Measurements from ENCODE around the gene FHIT.

The FHIT gene

GRCh38 chr3:60355825-60356224, 895.4 kb downstream of the FHIT start:
- H4K20me1 ChIP-seq, result no peaks in the 10 kb centered on the region
- no peak overlapping the region for H3K4me3 ChIP-seq
- H3K27ac ChIP-seq, result no peak overlapping the region
- H3K4me1 ChIP-seq, result no peaks in the 10 kb centered on the region
- H3K9me3 ChIP-seq, result no peaks in the 10 kb centered on the region
- no peak overlapping the region for H3K4me2 ChIP-seq
- no peak overlapping the region for H3K9ac ChIP-seq
- H3K36me3 ChIP-seq, result no peaks in the 10 kb centered on the region
- TF ChIP-seq Cebpa-rat (IDR thresholded peaks at IDR 0.05), result no peak
- H3K27me3 ChIP-seq, result no peaks in the 10 kb centered on the region

GRCh38 chr3:60351481-60351880, 899.8 kb downstream of the FHIT start:
- H3K4me1 ChIP-seq, result no peaks in the 10 kb centered on the region
- TF ChIP-seq Cebpa-rat (IDR thresholded peaks at IDR 0.05), result no peak
- H3K9ac ChIP-seq, result no peak overlapping the region
- H3K9me3 ChIP-seq, result no peaks in the 10 kb centered on the region
- no peak overlapping the region for H3K27ac ChIP-seq
- no peaks in the 10 kb centered on the region for H3K36me3 ChIP-seq
- no peak overlapping the region for H3K4me2 ChIP-seq
- no peaks in the 10 kb centered on the region for H4K20me1 ChIP-seq
- no peaks in the 10 kb centered on the region for H3K27me3 ChIP-seq
- H3K4me3 ChIP-seq, result no peak overlapping the region

GRCh38 chr3:60344340-60344739, 906.9 kb downstream of the FHIT start:
- Histone ChIP-seq H3K9me3 (no peaks in the 10 kb centered on the region), H4K20me1 (no peaks in the 10 kb centered on the region), H3K27me3 (no peaks in the 10 kb centered on the region), H3K27ac (no peak overlapping the region), H3K4me3 (no peak overlapping the region), H3K4me2 (no peak overlapping the region), H3K9ac (no peak overlapping the region), H3K4me1 (no peaks in the 10 kb centered on the region), H3K36me3 (no peaks in the 10 kb centered on the region)
- no peak for TF ChIP-seq Cebpa-rat (IDR thresholded peaks at IDR 0.05)

- Histone ChIP-seq H3K4me2 (no peak overlapping the region), H3K36me3 (no peaks in the 10 kb centered on the region), H3K27me3 (no peaks in the 10 kb centered on the region), H3K9me3 (no peaks in the 10 kb centered on the region), H4K20me1 (no peaks in the 10 kb centered on the region), H3K27ac (no peak overlapping the region), H3K4me3 (no peak overlapping the region), H3K9ac (no peak overlapping the region), H3K4me1 (no peaks in the 10 kb centered on the region)
- no peak for TF ChIP-seq Cebpa-rat (IDR thresholded peaks at IDR 0.05)
Observed at GRCh38 chr3:60343831-60344230, 907.4 kb downstream of the FHIT start.

- Histone ChIP-seq H4K20me1 (no peaks in the 10 kb centered on the region), H3K27ac (no peak overlapping the region), H3K4me2 (no peak overlapping the region), H3K27me3 (no peaks in the 10 kb centered on the region), H3K9ac (no peak overlapping the region), H3K9me3 (no peaks in the 10 kb centered on the region), H3K36me3 (no peaks in the 10 kb centered on the region), H3K4me3 (no peak overlapping the region), H3K4me1 (peaks cover 10% of the 10 kb centered on the region; the same call in 1 of the 2 replicates)
- no peak for TF ChIP-seq Cebpa-rat (IDR thresholded peaks at IDR 0.05)
Observed at GRCh38 chr3:60339304-60339703, 911.9 kb downstream of the FHIT start.

GRCh38 chr3:60337421-60337820, 913.8 kb downstream of the FHIT start:
- no peak overlapping the region for H3K27ac ChIP-seq
- TF ChIP-seq Cebpa-rat (IDR thresholded peaks at IDR 0.05), result no peak
- H3K4me2 ChIP-seq, result no peak overlapping the region
- H3K4me3 ChIP-seq, result no peak overlapping the region
- peaks cover 29% of the 10 kb centered on the region for H3K4me1 ChIP-seq
- no peaks in the 10 kb centered on the region for H4K20me1 ChIP-seq
- H3K9me3 ChIP-seq, result no peaks in the 10 kb centered on the region
- no peak overlapping the region for H3K9ac ChIP-seq
- H3K27me3 ChIP-seq, result no peaks in the 10 kb centered on the region
- no peaks in the 10 kb centered on the region for H3K36me3 ChIP-seq

GRCh38 chr3:60336061-60336460, 915.2 kb downstream of the FHIT start:
- no peak for TF ChIP-seq Cebpa-rat (IDR thresholded peaks at IDR 0.05)
- H3K4me3 ChIP-seq, result no peak overlapping the region
- H3K9me3 ChIP-seq, result no peaks in the 10 kb centered on the region
- H3K36me3 ChIP-seq, result no peaks in the 10 kb centered on the region
- H3K27me3 ChIP-seq, result no peaks in the 10 kb centered on the region
- H3K4me1 ChIP-seq, result peaks cover 32% of the 10 kb centered on the region
- H3K27ac ChIP-seq, result no peak overlapping the region
- no peaks in the 10 kb centered on the region for H4K20me1 ChIP-seq
- H3K9ac ChIP-seq, result no peak overlapping the region
- H3K4me2 ChIP-seq, result no peak overlapping the region

GRCh38 chr3:60333710-60334109, 917.5 kb downstream of the FHIT start:
- Histone ChIP-seq H3K9me3 (no peaks in the 10 kb centered on the region), H3K27ac (peak overlapping the region; percentile 33; the same call in 1 of the 2 replicates), H3K4me3 (no peak overlapping the region), H3K4me1 (peaks cover 32% of the 10 kb centered on the region), H3K9ac (no peak overlapping the region), H3K4me2 (peak overlapping the region; percentile 43), H3K36me3 (no peaks in the 10 kb centered on the region), H4K20me1 (no peaks in the 10 kb centered on the region), H3K27me3 (no peaks in the 10 kb centered on the region)
- TF ChIP-seq Cebpa-rat (IDR thresholded peaks at IDR 0.05), result peak; percentile 44; the same call in 1 of the 2 replicates

- no peaks in the 10 kb centered on the region for H3K36me3 ChIP-seq
- no peak overlapping the region for H3K4me3 ChIP-seq
- H3K4me1 ChIP-seq, result peaks cover 25% of the 10 kb centered on the region
- no peaks in the 10 kb centered on the region for H3K27me3 ChIP-seq
- H4K20me1 ChIP-seq, result no peaks in the 10 kb centered on the region
- H3K27ac ChIP-seq, result no peak overlapping the region
- no peaks in the 10 kb centered on the region for H3K9me3 ChIP-seq
- H3K4me2 ChIP-seq, result no peak overlapping the region
- no peak for TF ChIP-seq Cebpa-rat (IDR thresholded peaks at IDR 0.05)
- H3K9ac ChIP-seq, result no peak overlapping the region
Observed at GRCh38 chr3:60330107-60330506, 921.1 kb downstream of the FHIT start.

GRCh38 chr3:60325610-60326170, 925.6 kb downstream of the FHIT start:
- no peaks in the 10 kb centered on the region for H3K36me3 ChIP-seq

GRCh38 chr3:60323651-60324050, 927.6 kb downstream of the FHIT start:
- Histone ChIP-seq H3K9ac (no peak overlapping the region), H3K4me3 (no peak overlapping the region), H3K36me3 (no peaks in the 10 kb centered on the region), H3K4me1 (no peaks in the 10 kb centered on the region), H3K27me3 (no peaks in the 10 kb centered on the region), H3K4me2 (no peak overlapping the region), H4K20me1 (no peaks in the 10 kb centered on the region), H3K27ac (no peak overlapping the region), H3K9me3 (no peaks in the 10 kb centered on the region)
- no peak for TF ChIP-seq Cebpa-rat (IDR thresholded peaks at IDR 0.05)

More at GRCh38 chr3:60325610-60326170, 925.6 kb downstream of the FHIT start:
- Histone ChIP-seq H3K27ac (no peak overlapping the region), H3K9ac (no peak overlapping the region), H3K27me3 (no peaks in the 10 kb centered on the region), H3K4me1 (no peaks in the 10 kb centered on the region), H3K9me3 (no peaks in the 10 kb centered on the region), H3K4me2 (no peak overlapping the region), H3K4me3 (no peak overlapping the region), H4K20me1 (no peaks in the 10 kb centered on the region)
- no peak for TF ChIP-seq Cebpa-rat (IDR thresholded peaks at IDR 0.05)

Data from BLaER1 (cell line).